HL-60 (cell line): ENCODE results near the gene C1orf56.

Experiments
- GABPA ChIP-seq: IDR thresholded peaks from 2 replicates; pipeline ENCODE4 v1.6.1; 2012; ENCODE audit warnings: low read depth
- TF ChIP-seq, protein P1 (sequence below): IDR thresholded peaks from one replicate; pipeline ENCODE4 v1.5.1; 2011; ENCODE audit warnings: low read length, control low read depth, inconsistent platforms; ENCODE audit not compliant: insufficient read depth

DNA sequence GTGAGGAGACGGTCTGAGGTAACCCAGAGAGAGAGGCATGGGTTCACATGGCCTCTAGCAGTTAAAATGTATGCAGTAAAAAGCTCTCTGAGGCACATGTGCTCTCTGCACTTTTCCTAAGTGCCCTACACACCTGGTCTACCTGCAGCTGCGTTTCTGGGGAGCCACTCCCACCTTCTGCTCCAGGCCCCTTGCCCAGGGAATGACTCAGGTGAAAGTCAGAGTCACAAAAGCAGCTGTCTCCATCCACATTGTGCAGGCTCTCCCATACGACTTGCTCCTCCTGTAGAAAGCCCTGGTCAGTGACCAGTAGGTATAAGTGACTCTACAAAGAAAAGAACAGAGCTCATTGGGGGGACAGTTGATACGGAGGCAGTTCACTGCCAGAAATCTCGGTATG, 49.6 kb upstream of the C1orf56 start:
- TF ChIP-seq, protein P1, sequence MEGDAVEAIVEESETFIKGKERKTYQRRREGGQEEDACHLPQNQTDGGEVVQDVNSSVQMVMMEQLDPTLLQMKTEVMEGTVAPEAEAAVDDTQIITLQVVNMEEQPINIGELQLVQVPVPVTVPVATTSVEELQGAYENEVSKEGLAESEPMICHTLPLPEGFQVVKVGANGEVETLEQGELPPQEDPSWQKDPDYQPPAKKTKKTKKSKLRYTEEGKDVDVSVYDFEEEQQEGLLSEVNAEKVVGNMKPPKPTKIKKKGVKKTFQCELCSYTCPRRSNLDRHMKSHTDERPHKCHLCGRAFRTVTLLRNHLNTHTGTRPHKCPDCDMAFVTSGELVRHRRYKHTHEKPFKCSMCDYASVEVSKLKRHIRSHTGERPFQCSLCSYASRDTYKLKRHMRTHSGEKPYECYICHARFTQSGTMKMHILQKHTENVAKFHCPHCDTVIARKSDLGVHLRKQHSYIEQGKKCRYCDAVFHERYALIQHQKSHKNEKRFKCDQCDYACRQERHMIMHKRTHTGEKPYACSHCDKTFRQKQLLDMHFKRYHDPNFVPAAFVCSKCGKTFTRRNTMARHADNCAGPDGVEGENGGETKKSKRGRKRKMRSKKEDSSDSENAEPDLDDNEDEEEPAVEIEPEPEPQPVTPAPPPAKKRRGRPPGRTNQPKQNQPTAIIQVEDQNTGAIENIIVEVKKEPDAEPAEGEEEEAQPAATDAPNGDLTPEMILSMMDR = no peak
- no peak for TF ChIP-seq GABPA
